ENCODE results near the gene TADA1. TPM values are rescaled to one million over a fixed set of nuclear protein-coding genes. Genes with fewer than 3 reads are reported as not detected.

TADA1 gene
- total RNA-seq: 10 to 100 TPM; 19.3 to 20.2 (median 19.7) TPM

- DNase-seq: peak; percentile 97
- Mint-ChIP-seq H3K36me3 (ENCODE audit: insufficient read depth) (peaks cover 7% of the 10 kb centered on the region), H3K4me1 (ENCODE audit: low read depth) (peaks cover 39% of the 10 kb centered on the region), H3K9me3 (no peaks in the 10 kb centered on the region), H3K27me3 (ENCODE audit: low read depth) (no peaks in the 10 kb centered on the region), H3K4me3 (peak within 1 kb of the TSS; percentile 96)
- peak; percentile 87 for ATAC-seq
Observed at GRCh38 chr1:166875734-166876539, at the start of gene TADA1. TSS of gene TADA1 (minus strand) at chr1:166876264. CDS start at chr1:166876233, 31 bp downstream.

- no peak for DNase-seq
- Mint-ChIP-seq H3K4me3 (no peak overlapping the region), H3K27me3 (ENCODE audit: low read depth) (peaks cover 27% of the 10 kb centered on the region), H3K9me3 (no peaks in the 10 kb centered on the region), H3K36me3 (ENCODE audit: insufficient read depth) (no peaks in the 10 kb centered on the region), H3K4me1 (ENCODE audit: low read depth) (no peaks in the 10 kb centered on the region)
- ATAC-seq: no peak
Observed at GRCh38 chr1:166924823-166925541, 48.9 kb upstream of the TADA1 start.

- no peaks in the 10 kb centered on the region for H3K4me1 Mint-ChIP-seq (ENCODE audit: low read depth)
- no peaks in the 10 kb centered on the region for H3K9me3 Mint-ChIP-seq
- no peaks in the 10 kb centered on the region for H3K36me3 Mint-ChIP-seq (ENCODE audit: insufficient read depth)
- ATAC-seq (peak; percentile 54 to 56), DNase-seq (no peak)
- H3K4me3 Mint-ChIP-seq: no peak overlapping the region
- H3K27me3 Mint-ChIP-seq (ENCODE audit: low read depth): peaks cover 35% of the 10 kb centered on the region
Observed at GRCh38 chr1:166920561-166921475, 44.8 kb upstream of the TADA1 start.

- Mint-ChIP-seq H3K4me3 (no peak overlapping the region), H3K9me3 (no peaks in the 10 kb centered on the region), H3K36me3 (ENCODE audit: insufficient read depth) (no peaks in the 10 kb centered on the region), H3K4me1 (ENCODE audit: low read depth) (no peaks in the 10 kb centered on the region), H3K27me3 (ENCODE audit: low read depth) (peaks cover 34% of the 10 kb centered on the region)
- no peak for ATAC-seq
- no peak for DNase-seq
Observed at GRCh38 chr1:166918956-166919316, 42.9 kb upstream of the TADA1 start.

- no peak for DNase-seq
- Mint-ChIP-seq H3K27me3 (ENCODE audit: low read depth) (peaks cover 34% of the 10 kb centered on the region), H3K4me3 (no peak overlapping the region), H3K4me1 (ENCODE audit: low read depth) (no peaks in the 10 kb centered on the region), H3K9me3 (no peaks in the 10 kb centered on the region), H3K36me3 (ENCODE audit: insufficient read depth) (no peaks in the 10 kb centered on the region)
- ATAC-seq: no peak
Observed at GRCh38 chr1:166918088-166918955, 42.3 kb upstream of the TADA1 start.

- H3K36me3 Mint-ChIP-seq (ENCODE audit: insufficient read depth): no peaks in the 10 kb centered on the region
- no peaks in the 10 kb centered on the region for H3K9me3 Mint-ChIP-seq
- DNase-seq (no peak), ATAC-seq (no peak)
- no peak overlapping the region for H3K4me3 Mint-ChIP-seq
- H3K27me3 Mint-ChIP-seq (ENCODE audit: low read depth): peaks cover 18% of the 10 kb centered on the region
- peaks cover under 1% of the 10 kb centered on the region for H3K4me1 Mint-ChIP-seq (ENCODE audit: low read depth)
Observed at GRCh38 chr1:166915941-166916340, 39.9 kb upstream of the TADA1 start.

GRCh38 chr1:166915042-166915441 is 39.0 kb upstream of the TADA1 start:
- Mint-ChIP-seq H3K4me3 (no peak overlapping the region), H3K9me3 (no peaks in the 10 kb centered on the region), H3K36me3 (ENCODE audit: insufficient read depth) (no peaks in the 10 kb centered on the region), H3K4me1 (ENCODE audit: low read depth) (peaks cover 6% of the 10 kb centered on the region), H3K27me3 (ENCODE audit: low read depth) (peaks cover 11% of the 10 kb centered on the region)
- ATAC-seq (no peak), DNase-seq (no peak)

- peaks cover 2% of the 10 kb centered on the region for H3K27me3 Mint-ChIP-seq (ENCODE audit: low read depth)
- no peak for DNase-seq
- ATAC-seq: no peak
- H3K36me3 Mint-ChIP-seq (ENCODE audit: insufficient read depth): no peaks in the 10 kb centered on the region
- no peak overlapping the region for H3K4me3 Mint-ChIP-seq
- peaks cover 6% of the 10 kb centered on the region for H3K4me1 Mint-ChIP-seq (ENCODE audit: low read depth)
- no peaks in the 10 kb centered on the region for H3K9me3 Mint-ChIP-seq
Observed at GRCh38 chr1:166914111-166914510, 38.0 kb upstream of the TADA1 start.

- H3K9me3 Mint-ChIP-seq: no peaks in the 10 kb centered on the region
- H3K4me3 Mint-ChIP-seq: no peak overlapping the region
- H3K27me3 Mint-ChIP-seq (ENCODE audit: low read depth): no peaks in the 10 kb centered on the region
- peaks cover 6% of the 10 kb centered on the region for H3K4me1 Mint-ChIP-seq (ENCODE audit: low read depth)
- no peaks in the 10 kb centered on the region for H3K36me3 Mint-ChIP-seq (ENCODE audit: insufficient read depth)
- DNase-seq (no peak), ATAC-seq (no peak)
Observed at GRCh38 chr1:166911624-166912023, 35.6 kb upstream of the TADA1 start.

GRCh38 chr1:166910396-166910994 is 34.4 kb upstream of the TADA1 start:
- DNase-seq: peak; percentile 68
- peak; percentile 98 to 99 for ATAC-seq
- H3K9me3 Mint-ChIP-seq: no peaks in the 10 kb centered on the region
- H3K36me3 Mint-ChIP-seq (ENCODE audit: insufficient read depth): no peaks in the 10 kb centered on the region
- no peaks in the 10 kb centered on the region for H3K27me3 Mint-ChIP-seq (ENCODE audit: low read depth)
- H3K4me3 Mint-ChIP-seq: no peak overlapping the region
- peaks cover 6% of the 10 kb centered on the region for H3K4me1 Mint-ChIP-seq (ENCODE audit: low read depth)

GRCh38 chr1:166908942-166909341 is 32.9 kb upstream of the TADA1 start:
- Mint-ChIP-seq H3K27me3 (ENCODE audit: low read depth) (no peaks in the 10 kb centered on the region), H3K4me1 (ENCODE audit: low read depth) (peaks cover 6% of the 10 kb centered on the region), H3K4me3 (no peak overlapping the region), H3K9me3 (no peaks in the 10 kb centered on the region), H3K36me3 (ENCODE audit: insufficient read depth) (no peaks in the 10 kb centered on the region)
- DNase-seq: no peak
- no peak for ATAC-seq

- H3K4me3 Mint-ChIP-seq: no peak overlapping the region
- no peaks in the 10 kb centered on the region for H3K27me3 Mint-ChIP-seq (ENCODE audit: low read depth)
- H3K36me3 Mint-ChIP-seq (ENCODE audit: insufficient read depth): no peaks in the 10 kb centered on the region
- H3K4me1 Mint-ChIP-seq (ENCODE audit: low read depth): peaks cover 6% of the 10 kb centered on the region
- no peaks in the 10 kb centered on the region for H3K9me3 Mint-ChIP-seq
- ATAC-seq (no peak), DNase-seq (no peak)
Observed at GRCh38 chr1:166907763-166908162, 31.7 kb upstream of the TADA1 start.

GRCh38 chr1:166907051-166907450 is 31.0 kb upstream of the TADA1 start:
- Mint-ChIP-seq H3K9me3 (no peaks in the 10 kb centered on the region), H3K4me1 (ENCODE audit: low read depth) (peaks cover 6% of the 10 kb centered on the region), H3K36me3 (ENCODE audit: insufficient read depth) (no peaks in the 10 kb centered on the region), H3K27me3 (ENCODE audit: low read depth) (no peaks in the 10 kb centered on the region), H3K4me3 (no peak overlapping the region)
- ATAC-seq: no peak
- no peak for DNase-seq

Measured in activated T-cell treated with anti-CD3 and anti-CD28 coated beads, Interleukin-2, amount 50 U/mL, for 4 hours (primary cell).